Mesenchymal stem cell (in vitro differentiated cells and primary cell): ENCODE measurements around the gene DDA1.

Experiments used
- DNase-seq: peaks from one replicate; pipeline ENCODE4 v3.0.0-alpha.2; 2013
- H2AFZ ChIP-seq: one replicate; pipeline ENCODE4 v1.6.1; 2013; ENCODE audit warnings: low read depth, mild to moderate bottlenecking, control low read depth, inconsistent platforms, low read length, moderate library complexity
- H2AK5ac ChIP-seq: 2 replicates; pipeline ENCODE4 v1.6.1; 2013; ENCODE audit warnings: low read length, moderate library complexity, mild to moderate bottlenecking, inconsistent platforms; ENCODE audit not compliant: severe bottlenecking
- H2BK120ac ChIP-seq: one replicate; pipeline ENCODE4 v1.6.1; 2013; ENCODE audit warnings: low read depth, mild to moderate bottlenecking, inconsistent platforms, low read length, moderate library complexity
- H2BK12ac ChIP-seq, 2 experiments: one replicate each; pipeline ENCODE4 v1.6.1; 2013; ENCODE audit warnings: inconsistent platforms in 2 of 2, low read length in 2 of 2, mild to moderate bottlenecking in 2 of 2, moderate library complexity in 2 of 2, control low read depth in 1 of 2
- H2BK15ac ChIP-seq: one replicate; pipeline ENCODE4 v1.6.1; 2013; ENCODE audit warnings: mild to moderate bottlenecking, low read depth, inconsistent platforms; ENCODE audit not compliant: poor library complexity, severe bottlenecking
- H2BK5ac ChIP-seq: 2 replicates; pipeline ENCODE4 v1.6.1; 2013; ENCODE audit warnings: low read depth, mild to moderate bottlenecking, low read length, control low read depth, inconsistent platforms; ENCODE audit not compliant: poor library complexity, severe bottlenecking
- H3K14ac ChIP-seq, 2 experiments: one replicate each; pipeline ENCODE4 v1.6.1; 2013; ENCODE audit warnings: inconsistent platforms in 2 of 2, low read length in 2 of 2, control low read depth in 1 of 2, mild to moderate bottlenecking in 1 of 2, moderate library complexity in 1 of 2
- H3K18ac ChIP-seq, 2 experiments: one replicate each; pipeline ENCODE4 v1.6.1; 2013; ENCODE audit warnings: inconsistent platforms in 2 of 2, low read length in 2 of 2, control low read depth in 1 of 2, low read depth in 1 of 2, mild to moderate bottlenecking in 1 of 2
- H3K23ac ChIP-seq, 2 experiments: one replicate each; pipeline ENCODE4 v1.6.1; 2013; ENCODE audit warnings: inconsistent platforms in 2 of 2, low read length in 2 of 2, mild to moderate bottlenecking in 2 of 2, moderate library complexity in 2 of 2, control low read depth in 1 of 2
- H3K27ac ChIP-seq: 2 replicates; pipeline ENCODE4 v1.5.1; 2013; ENCODE audit warnings: mild to moderate bottlenecking, moderate library complexity, low read length, control low read depth, inconsistent platforms; ENCODE audit not compliant: poor library complexity, severe bottlenecking
- H3K27me3 ChIP-seq, 2 experiments: 2 replicates each; pipeline versions ENCODE4 v1.6.1 to v1.7.0; 2013; ENCODE audit warnings: low read length in 2 of 2, mild to moderate bottlenecking in 2 of 2, moderate library complexity in 2 of 2, control low read depth in 1 of 2, inconsistent platforms in 1 of 2; ENCODE audit not compliant: control insufficient read depth in 1 of 2, insufficient read depth in 1 of 2
- H3K36me3 ChIP-seq, 2 experiments: 2 replicates each; pipeline versions ENCODE4 v1.6.1 to v1.7.0; 2013; ENCODE audit warnings: low read length in 2 of 2, control low read depth in 1 of 2, inconsistent platforms in 1 of 2, low read depth in 1 of 2, mild to moderate bottlenecking in 1 of 2; ENCODE audit not compliant: insufficient read depth in 2 of 2, control insufficient read depth in 1 of 2
- H3K4ac ChIP-seq, 2 experiments: one replicate each; pipeline ENCODE4 v1.6.1; 2013; ENCODE audit warnings: inconsistent platforms in 2 of 2, low read length in 2 of 2, mild to moderate bottlenecking in 2 of 2, moderate library complexity in 2 of 2, control low read depth in 1 of 2, low read depth in 1 of 2
- H3K4me1 ChIP-seq: 2 replicates; pipeline ENCODE4 v1.6.1; 2013; ENCODE audit warnings: low read depth, low read length, control low read depth; ENCODE audit not compliant: control insufficient read depth, insufficient read depth
- H3K4me2 ChIP-seq: 2 replicates; pipeline ENCODE4 v1.6.1; 2013; ENCODE audit warnings: low read length, mild to moderate bottlenecking, inconsistent platforms; ENCODE audit not compliant: poor library complexity, severe bottlenecking
- H3K4me3 ChIP-seq, 2 experiments: 2 replicates each; pipeline versions ENCODE4 v1.5.1 to v1.7.0; 2013; ENCODE audit warnings: low read length in 2 of 2, mild to moderate bottlenecking in 2 of 2, control low read depth in 1 of 2, low read depth in 1 of 2; ENCODE audit not compliant: insufficient read depth in 1 of 2
- H3K79me1 ChIP-seq: replicated peaks from 2 replicates; pipeline ENCODE4 v1.6.1; 2013; ENCODE audit warnings: mild to moderate bottlenecking, control low read depth, low read length, inconsistent platforms; ENCODE audit not compliant: poor library complexity, severe bottlenecking
- H3K9ac ChIP-seq: 2 replicates; pipeline ENCODE4 v1.7.0; 2013; ENCODE audit warnings: mild to moderate bottlenecking, low read length, moderate library complexity
- H3K9me3 ChIP-seq: 2 replicates; pipeline ENCODE4 v1.7.0; 2013; ENCODE audit warnings: mild to moderate bottlenecking, low read length; ENCODE audit not compliant: control insufficient read depth
- H4K8ac ChIP-seq: one replicate; pipeline ENCODE4 v1.6.1; 2013; ENCODE audit warnings: inconsistent platforms, mild to moderate bottlenecking, low read length, moderate library complexity
- H4K91ac ChIP-seq: one replicate; pipeline ENCODE4 v1.6.1; 2013; ENCODE audit warnings: mild to moderate bottlenecking, low read length, inconsistent platforms
- WGBS: methylation state at CpG from one replicate; pipeline ENCODE4 v1.1.7; 2013; ENCODE audit warnings: mixed read lengths; 5-methylcytosine and 5-hydroxymethylcytosine counted together

Gene DDA1

GRCh38 chr19:17263712-17264640 is 45.4 kb upstream of the DDA1 start:
- no peak overlapping the region for H2BK12ac ChIP-seq
- WGBS = 94% methylated on average over 23 of the region's 23 CpGs
- no peak overlapping the region for H3K14ac ChIP-seq

GRCh38 chr19:17264641-17264979 is 44.8 kb upstream of the DDA1 start, which contains the start of gene USHBP1:
Gene USHBP1, minus strand, starts transcription at chr19:17264745. Its CDS starts 446 bp downstream, at chr19:17264299.
- Histone ChIP-seq H3K18ac (no peak within 1 kb of the TSS), H4K8ac (no peak within 1 kb of the TSS), H3K79me1 (peaks cover 10% of the 10 kb centered on the region), H4K91ac (no peak within 1 kb of the TSS), H3K9me3 (peaks cover 4% of the 10 kb centered on the region), H2BK12ac (no peak within 1 kb of the TSS), H3K4ac (no peak within 1 kb of the TSS), H3K4me2 (no peak within 1 kb of the TSS), H2BK15ac (no peak within 1 kb of the TSS), H3K14ac (no peak within 1 kb of the TSS), H2BK120ac (no peak within 1 kb of the TSS), H3K4me1 (peaks cover 7% of the 10 kb centered on the region), H3K36me3 (peaks cover 4 to 6% of the 10 kb centered on the region in 2 experiments), H3K27me3 (peaks cover 0 to 2% of the 10 kb centered on the region in 2 experiments), H2BK5ac (no peak within 1 kb of the TSS), H3K9ac (no peak within 1 kb of the TSS), H2AFZ (no peak within 1 kb of the TSS), H3K27ac (no peak within 1 kb of the TSS), H2AK5ac (no peak within 1 kb of the TSS), H3K23ac (no peak within 1 kb of the TSS), H3K4me3 (no peak within 1 kb of the TSS)
- DNase-seq = no peak
- 53% methylated on average over 5 of the region's 5 CpGs for WGBS

More at GRCh38 chr19:17263712-17264640, 45.4 kb upstream of the DDA1 start:
- Histone ChIP-seq H3K27me3 (peaks cover 0 to 2% of the 10 kb centered on the region in 2 experiments), H2AK5ac (no peak overlapping the region), H2AFZ (no peak overlapping the region), H3K36me3 (peaks cover 2 to 3% of the 10 kb centered on the region in 2 experiments), H2BK15ac (no peak overlapping the region), H2BK120ac (no peak overlapping the region), H3K18ac (no peak overlapping the region), H3K9me3 (peaks cover 10% of the 10 kb centered on the region), H3K4me2 (no peak overlapping the region), H3K79me1 (peaks cover 8% of the 10 kb centered on the region), H3K4ac (no peak overlapping the region), H3K23ac (no peak overlapping the region), H3K4me1 (peaks cover 7% of the 10 kb centered on the region), H4K8ac (no peak overlapping the region), H3K27ac (no peak overlapping the region), H3K4me3 (no peak overlapping the region), H3K9ac (no peak overlapping the region), H2BK5ac (no peak overlapping the region), H4K91ac (no peak overlapping the region)
- DNase-seq = no peak

- WGBS = 90% methylated on average over 7 of the region's 7 CpGs
- Histone ChIP-seq H2BK12ac (no peak overlapping the region), H3K27me3 (no peaks in the 10 kb centered on the region), H2BK15ac (no peak overlapping the region), H3K9me3 (no peaks in the 10 kb centered on the region), H2AK5ac (no peak overlapping the region), H3K4ac (no peak overlapping the region), H2AFZ (no peak overlapping the region), H2BK5ac (no peak overlapping the region), H3K36me3 (peaks cover 10 to 18% of the 10 kb centered on the region in 2 experiments), H4K91ac (no peak overlapping the region), H3K27ac (no peak overlapping the region), H3K4me2 (no peak overlapping the region), H4K8ac (no peak overlapping the region), H3K14ac (no peak overlapping the region), H3K4me1 (peaks cover 7% of the 10 kb centered on the region), H3K23ac (no peak overlapping the region), H2BK120ac (no peak overlapping the region), H3K4me3 (no peak overlapping the region), H3K9ac (no peak overlapping the region), H3K18ac (no peak overlapping the region), H3K79me1 (peaks cover 16% of the 10 kb centered on the region)
- no peak for DNase-seq
These were observed 43.3 kb upstream of the DDA1 start for GRCh38 chr19:17266026-17266425.

DNA sequence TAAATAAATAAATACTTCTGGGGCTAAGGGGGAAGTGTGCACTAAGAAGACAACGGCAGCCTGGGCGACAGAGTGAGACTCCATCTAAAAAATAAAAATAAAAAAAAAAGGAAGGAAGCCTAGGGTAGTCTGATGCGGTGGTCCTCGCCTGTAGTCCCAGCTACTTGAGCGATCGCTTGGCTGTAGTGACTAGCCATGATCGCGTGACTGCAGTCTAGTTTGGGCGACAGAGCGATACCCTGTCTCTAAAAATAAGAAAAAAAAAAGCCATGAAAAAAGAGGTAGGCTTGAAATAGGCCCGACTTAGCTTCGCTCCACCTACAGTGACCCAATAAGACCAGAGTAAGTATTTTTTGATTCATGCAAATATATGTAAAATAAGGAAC is 42.8 kb upstream of the DDA1 start:
- Histone ChIP-seq H2BK120ac (no peak overlapping the region), H3K23ac (no peak overlapping the region), H4K8ac (peak overlapping the region; percentile 88), H3K14ac (no peak overlapping the region), H3K79me1 (peaks cover 21% of the 10 kb centered on the region), H2BK5ac (no peak overlapping the region), H2BK15ac (no peak overlapping the region), H3K9ac (no peak overlapping the region), H3K4me1 (peaks cover 7% of the 10 kb centered on the region), H3K18ac (no peak overlapping the region), H3K27ac (no peak overlapping the region), H3K4me2 (no peak overlapping the region), H2BK12ac (no peak overlapping the region), H2AFZ (no peak overlapping the region), H3K27me3 (no peaks in the 10 kb centered on the region), H3K36me3 (peaks cover 16 to 23% of the 10 kb centered on the region in 2 experiments), H3K4ac (no peak overlapping the region), H2AK5ac (no peak overlapping the region), H3K4me3 (no peak overlapping the region), H4K91ac (no peak overlapping the region), H3K9me3 (no peaks in the 10 kb centered on the region)
- DNase-seq = no peak
- WGBS = 98% methylated on average over 9 of the region's 12 CpGs
